Measurements from ENCODE around the gene SIX5.
A peak's percentile ranks its signal among the peaks of the same experiment; 100 is the strongest.

Gene SIX5

GRCh38 chr19:45792470-45793177 lies 23.6 kb upstream of the SIX5 start, which contains the start of gene DMWD:
Gene DMWD (minus strand): TSS chr19:45792845. CDS start chr19:45792756, 89 bp downstream.
- peak; percentile 98 to 99 for DNase-seq

DNA sequence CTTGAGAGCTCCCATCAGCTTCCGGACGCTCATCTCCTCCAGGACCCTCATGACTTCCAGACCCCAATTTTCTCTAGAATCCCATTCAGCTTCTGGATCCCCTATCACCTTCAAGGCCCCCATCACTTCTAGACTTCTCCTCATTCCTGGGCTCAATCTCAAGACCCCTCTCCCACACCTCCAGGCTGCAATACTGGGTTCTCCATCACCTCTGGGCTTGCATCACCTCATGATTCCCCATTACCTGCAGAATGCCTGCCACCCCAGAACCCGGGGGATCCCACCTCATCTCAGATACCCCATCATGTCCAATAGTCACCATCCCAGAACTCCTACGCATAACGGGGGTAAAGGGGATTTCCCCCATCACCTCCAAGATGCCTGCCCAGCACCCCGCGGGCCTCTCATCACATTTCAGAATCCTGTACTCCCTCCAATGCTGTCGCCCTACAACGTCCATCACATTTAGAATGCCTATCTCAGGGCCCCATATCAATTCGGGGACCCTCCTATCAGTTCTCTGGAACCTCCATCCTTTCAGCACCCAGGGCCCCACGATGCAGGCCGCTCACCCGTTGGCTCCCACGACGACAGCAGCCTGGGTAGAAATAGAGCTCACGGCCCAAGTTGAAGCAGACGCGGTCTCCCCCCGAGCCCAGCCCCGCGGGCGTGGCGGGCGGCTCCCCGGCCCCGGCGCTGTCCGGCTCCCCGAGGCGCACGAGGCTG lies 22.9 kb upstream of the SIX5 start:
- no peak for DNase-seq

- DNase-seq, result no peak
These were observed 21.9 kb upstream of the SIX5 start for GRCh38 chr19:45790942-45791341.

GRCh38 chr19:45789035-45789786 lies 20.2 kb upstream of the SIX5 start:
- no peak for DNase-seq

GRCh38 chr19:45786533-45786894 lies 17.5 kb upstream of the SIX5 start:
- DNase-seq, result no peak

DNA sequence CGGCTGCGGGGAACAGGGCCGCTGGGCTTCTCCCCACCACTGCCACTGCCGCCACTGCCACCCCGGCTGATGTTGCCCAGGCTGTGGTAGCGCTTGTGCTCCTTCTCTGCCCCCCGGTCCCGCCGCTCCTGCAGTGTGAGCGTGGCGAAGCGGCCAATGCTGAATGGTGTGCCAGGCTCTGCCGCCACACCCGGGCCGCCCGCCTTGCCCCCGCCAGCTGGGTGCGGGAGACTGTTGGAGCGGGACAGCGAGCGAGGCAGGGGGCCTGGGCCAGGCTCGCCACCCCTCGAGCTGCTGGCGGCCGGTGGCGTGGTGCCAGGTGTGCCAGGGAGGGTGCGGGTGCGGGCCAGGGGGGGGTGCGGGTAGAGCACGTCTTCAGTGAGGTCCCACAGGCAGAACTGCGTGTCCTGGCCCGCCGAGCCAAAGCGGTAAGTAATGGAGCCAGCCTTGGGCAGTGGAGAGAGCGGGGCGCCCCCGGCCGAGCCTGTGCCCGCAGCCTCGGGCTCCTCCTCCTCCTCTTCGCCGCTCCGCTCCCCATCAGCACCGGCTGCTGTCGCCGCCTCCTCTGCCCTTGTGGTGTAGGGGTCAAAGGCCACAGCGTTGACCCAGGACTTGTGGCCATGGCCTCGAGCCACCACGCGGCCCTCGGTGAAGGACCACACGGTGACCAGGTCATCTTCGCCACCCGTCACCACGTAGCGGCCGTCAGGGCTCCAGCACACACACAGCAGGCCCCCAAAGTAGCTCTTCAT lies 16.9 kb upstream of the SIX5 start:
- DNase-seq, result no peak

- no peak for DNase-seq
These were observed 16.0 kb upstream of the SIX5 start for GRCh38 chr19:45785097-45785496.

DNA sequence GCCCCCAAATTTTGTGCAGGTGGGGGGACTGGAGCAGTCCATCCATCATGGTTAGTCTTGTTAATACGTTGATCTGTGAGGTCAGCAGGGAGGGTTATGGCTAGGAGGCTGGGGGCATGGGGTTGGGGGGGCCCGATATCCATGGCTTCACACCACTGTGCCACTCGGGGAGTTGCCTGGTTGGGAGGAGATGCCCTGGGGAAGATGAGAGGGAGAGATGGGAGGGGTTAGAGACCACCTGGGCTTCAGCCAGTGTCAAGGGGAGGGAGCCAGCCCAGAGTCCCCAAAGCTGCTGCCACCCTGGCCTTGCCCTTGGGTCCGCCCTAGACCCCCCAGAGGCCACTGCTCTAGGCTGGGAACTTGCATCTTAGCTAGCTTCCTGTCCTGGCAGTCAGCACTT lies 15.0 kb upstream of the SIX5 start:
- no peak for DNase-seq

GRCh38 chr19:45782820-45783785 lies 14.1 kb upstream of the SIX5 start:
- no peak for DNase-seq

GRCh38 chr19:45782162-45782691 lies 13.2 kb upstream of the SIX5 start, which contains the start of gene DMPK:
Gene DMPK (minus strand): TSS chr19:45782490. CDS start chr19:45782352, 138 bp downstream.
- no peak for DNase-seq

- no peak for DNase-seq
These were observed 12.4 kb upstream of the SIX5 start for GRCh38 chr19:45781214-45782161.

- no peak for DNase-seq
These were observed 11.6 kb upstream of the SIX5 start for GRCh38 chr19:45780448-45781213.

DNA sequence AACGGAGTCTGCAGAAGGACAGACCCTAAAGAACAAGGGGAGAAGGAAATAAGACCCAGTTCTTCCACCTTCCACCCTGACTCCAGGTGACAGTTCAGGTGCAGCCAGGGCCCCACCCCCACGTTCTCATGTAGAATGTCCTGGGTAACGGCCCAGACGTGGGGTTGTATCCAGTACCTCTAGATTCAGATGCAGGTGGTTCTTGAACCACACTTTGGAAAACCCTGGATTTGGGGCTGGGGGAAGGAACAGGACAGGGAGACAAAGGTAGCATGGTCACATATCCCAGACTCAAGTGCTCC lies 11.0 kb upstream of the SIX5 start:
- DNase-seq, result no peak

- DNase-seq, result no peak
These were observed 10.4 kb upstream of the SIX5 start for GRCh38 chr19:45779231-45780145.

DNA sequence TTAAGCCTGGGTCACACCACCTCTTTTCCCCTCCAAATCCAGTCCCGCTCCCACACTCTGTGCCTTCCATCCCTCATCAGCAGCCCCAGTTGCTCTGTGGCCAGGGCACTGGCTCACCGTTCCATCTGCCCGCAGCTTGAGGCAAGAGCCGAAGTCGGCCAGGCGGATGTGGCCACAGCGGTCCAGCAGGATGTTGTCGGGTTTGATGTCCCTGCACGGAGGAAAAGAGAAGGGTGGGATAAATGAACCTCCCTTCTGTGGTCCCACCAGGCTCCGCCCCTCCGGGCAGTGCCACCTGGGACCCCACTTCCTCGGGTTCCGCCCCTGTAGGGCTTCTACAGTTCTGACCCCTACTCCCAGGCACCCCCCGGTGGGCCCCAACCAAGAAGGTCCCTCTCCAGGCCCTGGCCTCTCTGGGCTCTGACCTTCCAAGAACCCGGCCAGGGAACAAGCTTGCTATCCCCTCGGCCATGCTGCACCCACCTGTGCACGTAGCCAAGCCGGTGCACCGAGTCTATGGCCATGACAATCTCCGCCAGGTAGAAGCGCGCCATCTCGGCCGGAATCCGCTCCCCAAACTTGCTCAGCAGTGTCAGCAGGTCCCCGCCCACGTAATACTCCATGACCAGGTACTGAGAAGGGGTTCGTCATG lies 9.1 kb upstream of the SIX5 start:
- no peak for DNase-seq

DNA sequence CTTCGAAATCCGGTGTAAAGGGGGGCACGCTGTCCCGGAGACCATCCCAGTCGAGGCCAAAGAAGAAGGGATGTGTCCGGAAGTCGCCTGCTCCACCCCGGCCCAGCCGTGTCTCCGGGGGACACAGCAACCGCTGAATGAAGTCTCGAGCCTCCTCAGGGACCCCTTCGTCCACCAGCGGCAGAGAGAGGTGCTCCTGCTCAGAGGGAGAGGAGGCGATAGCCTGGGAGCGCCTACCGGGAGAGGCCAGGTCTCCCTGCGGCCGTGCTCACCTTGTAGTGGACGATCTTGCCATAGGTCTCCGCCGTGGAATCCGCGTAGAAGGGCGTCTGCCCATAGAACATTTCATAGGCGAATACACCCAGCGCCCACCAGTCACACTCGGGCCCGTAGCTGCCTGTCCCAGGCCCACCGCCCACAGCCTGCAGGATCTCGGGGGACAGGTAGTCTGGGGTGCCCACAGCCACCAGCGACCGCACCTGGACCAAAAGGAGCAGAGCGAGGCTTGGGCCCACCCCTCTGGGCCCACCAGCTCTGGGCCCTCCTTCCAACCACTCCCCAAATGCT lies 8.4 kb upstream of the SIX5 start:
- DNase-seq, result no peak

DNA sequence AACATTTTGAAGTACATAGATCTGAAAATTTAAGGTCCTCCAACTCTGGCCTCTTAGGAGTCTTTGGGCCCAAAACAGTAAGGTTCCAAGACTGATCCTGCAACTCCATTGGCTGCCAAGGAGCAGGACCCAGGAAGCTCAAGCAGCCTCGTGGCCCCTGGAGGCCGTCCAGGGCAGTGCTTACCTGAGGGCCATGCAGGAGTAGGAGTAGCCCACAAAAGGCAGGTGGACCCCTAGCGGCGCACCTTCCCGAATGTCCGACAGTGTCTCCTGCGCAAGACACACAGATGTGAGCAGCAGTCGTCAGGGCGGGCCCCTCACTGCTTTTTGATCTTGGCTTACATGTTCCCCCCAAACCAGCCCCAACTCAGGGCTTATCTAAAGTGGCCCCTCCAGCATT lies 5.7 kb upstream of the SIX5 start:
- DNase-seq, result no peak

DNA sequence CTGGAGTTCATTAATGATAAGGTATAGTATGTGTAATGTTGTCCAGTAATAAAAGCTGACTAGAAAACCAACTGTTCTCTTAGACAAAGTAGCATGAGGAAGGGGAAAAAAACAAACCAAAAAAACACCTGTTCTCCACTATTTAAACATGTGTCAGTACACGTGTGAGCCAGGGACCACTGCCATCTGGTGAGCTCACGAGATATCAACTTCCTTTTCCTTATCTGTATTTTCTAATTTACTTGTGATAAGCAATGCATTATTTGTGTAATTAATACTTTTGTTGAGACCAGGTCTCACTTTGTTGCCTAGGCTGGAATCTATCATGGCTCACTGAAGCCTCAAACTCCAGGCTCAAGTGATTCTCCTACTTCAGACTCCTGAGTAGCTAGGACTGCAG lies 4.3 kb upstream of the SIX5 start:
- DNase-seq, result no peak
